Mesenchymal stem cell (in vitro differentiated cells and primary cell): ENCODE measurements around the gene ADCY5.

ENCODE experiments used
- DNase-seq: peaks from one replicate; pipeline ENCODE4 v3.0.0-alpha.2; 2013
- H2AFZ ChIP-seq: one replicate; pipeline ENCODE4 v1.6.1; 2013; ENCODE audit warnings: low read depth, mild to moderate bottlenecking, control low read depth, inconsistent platforms, low read length, moderate library complexity
- H2AK5ac ChIP-seq: 2 replicates; pipeline ENCODE4 v1.6.1; 2013; ENCODE audit warnings: low read length, moderate library complexity, mild to moderate bottlenecking, inconsistent platforms; ENCODE audit not compliant: severe bottlenecking
- H2BK120ac ChIP-seq: one replicate; pipeline ENCODE4 v1.6.1; 2013; ENCODE audit warnings: low read depth, mild to moderate bottlenecking, inconsistent platforms, low read length, moderate library complexity
- H2BK12ac ChIP-seq, 2 experiments: one replicate each; pipeline ENCODE4 v1.6.1; 2013; ENCODE audit warnings: inconsistent platforms in 2 of 2, low read length in 2 of 2, mild to moderate bottlenecking in 2 of 2, moderate library complexity in 2 of 2, control low read depth in 1 of 2
- H2BK15ac ChIP-seq: one replicate; pipeline ENCODE4 v1.6.1; 2013; ENCODE audit warnings: mild to moderate bottlenecking, low read depth, inconsistent platforms; ENCODE audit not compliant: poor library complexity, severe bottlenecking
- H2BK5ac ChIP-seq: 2 replicates; pipeline ENCODE4 v1.6.1; 2013; ENCODE audit warnings: low read depth, mild to moderate bottlenecking, low read length, control low read depth, inconsistent platforms; ENCODE audit not compliant: poor library complexity, severe bottlenecking
- H3K14ac ChIP-seq, 2 experiments: one replicate each; pipeline ENCODE4 v1.6.1; 2013; ENCODE audit warnings: inconsistent platforms in 2 of 2, low read length in 2 of 2, control low read depth in 1 of 2, mild to moderate bottlenecking in 1 of 2, moderate library complexity in 1 of 2
- H3K18ac ChIP-seq, 2 experiments: one replicate each; pipeline ENCODE4 v1.6.1; 2013; ENCODE audit warnings: inconsistent platforms in 2 of 2, low read length in 2 of 2, control low read depth in 1 of 2, low read depth in 1 of 2, mild to moderate bottlenecking in 1 of 2
- H3K23ac ChIP-seq, 2 experiments: one replicate each; pipeline ENCODE4 v1.6.1; 2013; ENCODE audit warnings: inconsistent platforms in 2 of 2, low read length in 2 of 2, mild to moderate bottlenecking in 2 of 2, moderate library complexity in 2 of 2, control low read depth in 1 of 2
- H3K27ac ChIP-seq: 2 replicates; pipeline ENCODE4 v1.5.1; 2013; ENCODE audit warnings: mild to moderate bottlenecking, moderate library complexity, low read length, control low read depth, inconsistent platforms; ENCODE audit not compliant: poor library complexity, severe bottlenecking
- H3K27me3 ChIP-seq, 2 experiments: 2 replicates each; pipeline versions ENCODE4 v1.6.1 to v1.7.0; 2013; ENCODE audit warnings: low read length in 2 of 2, mild to moderate bottlenecking in 2 of 2, moderate library complexity in 2 of 2, control low read depth in 1 of 2, inconsistent platforms in 1 of 2; ENCODE audit not compliant: control insufficient read depth in 1 of 2, insufficient read depth in 1 of 2
- H3K36me3 ChIP-seq, 2 experiments: 2 replicates each; pipeline versions ENCODE4 v1.6.1 to v1.7.0; 2013; ENCODE audit warnings: low read length in 2 of 2, control low read depth in 1 of 2, inconsistent platforms in 1 of 2, low read depth in 1 of 2, mild to moderate bottlenecking in 1 of 2; ENCODE audit not compliant: insufficient read depth in 2 of 2, control insufficient read depth in 1 of 2
- H3K4ac ChIP-seq, 2 experiments: one replicate each; pipeline ENCODE4 v1.6.1; 2013; ENCODE audit warnings: inconsistent platforms in 2 of 2, low read length in 2 of 2, mild to moderate bottlenecking in 2 of 2, moderate library complexity in 2 of 2, control low read depth in 1 of 2, low read depth in 1 of 2
- H3K4me1 ChIP-seq: 2 replicates; pipeline ENCODE4 v1.6.1; 2013; ENCODE audit warnings: low read depth, low read length, control low read depth; ENCODE audit not compliant: control insufficient read depth, insufficient read depth
- H3K4me2 ChIP-seq: 2 replicates; pipeline ENCODE4 v1.6.1; 2013; ENCODE audit warnings: low read length, mild to moderate bottlenecking, inconsistent platforms; ENCODE audit not compliant: poor library complexity, severe bottlenecking
- H3K4me3 ChIP-seq, 2 experiments: 2 replicates each; pipeline versions ENCODE4 v1.5.1 to v1.7.0; 2013; ENCODE audit warnings: low read length in 2 of 2, mild to moderate bottlenecking in 2 of 2, control low read depth in 1 of 2, low read depth in 1 of 2; ENCODE audit not compliant: insufficient read depth in 1 of 2
- H3K79me1 ChIP-seq: replicated peaks from 2 replicates; pipeline ENCODE4 v1.6.1; 2013; ENCODE audit warnings: mild to moderate bottlenecking, control low read depth, low read length, inconsistent platforms; ENCODE audit not compliant: poor library complexity, severe bottlenecking
- H3K9ac ChIP-seq: 2 replicates; pipeline ENCODE4 v1.7.0; 2013; ENCODE audit warnings: mild to moderate bottlenecking, low read length, moderate library complexity
- H3K9me3 ChIP-seq: 2 replicates; pipeline ENCODE4 v1.7.0; 2013; ENCODE audit warnings: mild to moderate bottlenecking, low read length; ENCODE audit not compliant: control insufficient read depth
- H4K8ac ChIP-seq: one replicate; pipeline ENCODE4 v1.6.1; 2013; ENCODE audit warnings: inconsistent platforms, mild to moderate bottlenecking, low read length, moderate library complexity
- H4K91ac ChIP-seq: one replicate; pipeline ENCODE4 v1.6.1; 2013; ENCODE audit warnings: mild to moderate bottlenecking, low read length, inconsistent platforms
- WGBS: methylation state at CpG from one replicate; pipeline ENCODE4 v1.1.7; 2013; ENCODE audit warnings: mixed read lengths; 5-methylcytosine and 5-hydroxymethylcytosine counted together

Gene ADCY5

GRCh38 chr3:123351501-123351900 is 97.4 kb downstream of the ADCY5 start:
- H3K27me3 ChIP-seq: peaks cover 74 to 87% of the 10 kb centered on the region in 2 experiments
- 56% methylated on average over 2 of the region's 4 CpGs for WGBS
- H4K91ac ChIP-seq: no peak overlapping the region
- no peak overlapping the region for H2BK120ac ChIP-seq
- no peak overlapping the region for H2BK5ac ChIP-seq
- no peak overlapping the region for H3K14ac ChIP-seq
- H2AFZ ChIP-seq: no peak overlapping the region
- no peak overlapping the region for H2BK12ac ChIP-seq
- H2BK15ac ChIP-seq: no peak overlapping the region
- peaks cover 4% of the 10 kb centered on the region for H3K9me3 ChIP-seq
- no peak overlapping the region for H3K9ac ChIP-seq
- no peak overlapping the region for H3K4ac ChIP-seq
- H3K23ac ChIP-seq: no peak overlapping the region
- no peak overlapping the region for H3K4me2 ChIP-seq
- no peaks in the 10 kb centered on the region for H3K36me3 ChIP-seq
- no peaks in the 10 kb centered on the region for H3K79me1 ChIP-seq
- no peak overlapping the region for H3K4me3 ChIP-seq
- H4K8ac ChIP-seq: no peak overlapping the region
- H3K4me1 ChIP-seq: peaks cover 17% of the 10 kb centered on the region
- H2AK5ac ChIP-seq: no peak overlapping the region
- H3K18ac ChIP-seq: no peak overlapping the region
- H3K27ac ChIP-seq: no peak overlapping the region
- DNase-seq: no peak

- H3K4me3 ChIP-seq: no peak overlapping the region
- no peak overlapping the region for H3K18ac ChIP-seq
- no peak overlapping the region for H2AFZ ChIP-seq
- 70% methylated on average over 5 of the region's 6 CpGs for WGBS
- H4K8ac ChIP-seq: no peak overlapping the region
- H2AK5ac ChIP-seq: no peak overlapping the region
- H3K27ac ChIP-seq: no peak overlapping the region
- H2BK12ac ChIP-seq: no peak overlapping the region
- peaks cover 79 to 89% of the 10 kb centered on the region in 2 experiments for H3K27me3 ChIP-seq
- no peak overlapping the region for H3K4ac ChIP-seq
- no peaks in the 10 kb centered on the region for H3K36me3 ChIP-seq
- H2BK15ac ChIP-seq: no peak overlapping the region
- DNase-seq: no peak
- H3K4me1 ChIP-seq: peaks cover 17% of the 10 kb centered on the region
- no peaks in the 10 kb centered on the region for H3K79me1 ChIP-seq
- H2BK5ac ChIP-seq: no peak overlapping the region
- no peak overlapping the region for H3K4me2 ChIP-seq
- no peak overlapping the region for H4K91ac ChIP-seq
- H2BK120ac ChIP-seq: no peak overlapping the region
- H3K23ac ChIP-seq: no peak overlapping the region
- H3K9ac ChIP-seq: no peak overlapping the region
- peaks cover 4% of the 10 kb centered on the region for H3K9me3 ChIP-seq
- no peak overlapping the region for H3K14ac ChIP-seq
Measured at GRCh38 chr3:123350971-123351370, 97.9 kb downstream of the ADCY5 start.

DNA sequence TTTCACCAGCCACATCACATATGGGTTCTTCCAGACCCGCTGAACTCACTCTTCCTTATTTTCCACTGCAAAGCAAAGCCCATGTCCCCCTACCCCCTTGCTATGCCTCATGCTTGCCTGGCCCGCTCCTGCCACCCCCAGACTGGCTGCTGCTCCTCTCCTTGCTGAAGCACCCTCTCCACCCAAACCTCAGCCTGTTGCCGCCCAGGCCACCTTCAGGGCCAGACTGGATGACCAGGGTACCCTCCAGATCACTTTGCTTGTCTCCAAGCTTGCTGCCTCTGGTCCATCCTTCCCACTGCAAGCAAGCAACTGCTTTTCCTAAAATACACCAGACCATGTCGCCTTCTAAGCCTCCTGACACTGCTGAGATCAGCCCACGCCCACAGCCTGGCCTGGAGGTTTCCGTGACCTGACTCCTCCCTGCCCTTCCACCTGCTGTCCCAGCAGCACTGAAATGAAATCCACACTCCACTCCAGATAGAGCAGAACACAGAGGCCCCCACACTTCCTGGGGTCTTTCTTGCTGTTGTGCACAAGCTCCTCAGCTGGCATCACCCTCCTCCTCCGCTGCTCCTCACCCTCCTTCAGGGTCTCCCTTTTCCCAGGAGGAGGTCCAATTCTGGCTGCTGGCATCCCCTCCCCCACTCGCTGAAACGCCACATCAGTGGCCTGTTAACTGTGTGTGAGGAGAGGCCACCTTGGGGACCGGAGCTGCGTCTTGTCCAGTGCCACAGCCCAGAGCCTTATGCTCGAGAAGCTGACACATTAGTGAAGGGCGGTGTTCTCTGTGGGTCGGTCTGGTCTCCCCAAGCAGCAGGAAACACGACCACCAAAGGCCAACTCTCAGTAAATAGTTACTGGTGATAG is 99.1 kb downstream of the ADCY5 start:
- Histone ChIP-seq H3K9me3 (peaks cover 2% of the 10 kb centered on the region), H3K36me3 (no peaks in the 10 kb centered on the region), H3K18ac (no peak overlapping the region), H2AK5ac (no peak overlapping the region), H3K23ac (no peak overlapping the region), H3K14ac (no peak overlapping the region), H3K27me3 (peaks cover 89 to 97% of the 10 kb centered on the region in 2 experiments), H3K79me1 (no peaks in the 10 kb centered on the region), H2BK120ac (no peak overlapping the region), H2BK5ac (no peak overlapping the region), H3K4me3 (no peak overlapping the region), H2AFZ (no peak overlapping the region), H4K91ac (no peak overlapping the region), H2BK12ac (no peak overlapping the region), H3K9ac (no peak overlapping the region), H2BK15ac (no peak overlapping the region), H3K4me2 (no peak overlapping the region), H3K4me1 (peaks cover 22% of the 10 kb centered on the region), H3K4ac (no peak overlapping the region), H4K8ac (no peak overlapping the region), H3K27ac (no peak overlapping the region)
- 81% methylated on average over 13 of the region's 15 CpGs for WGBS
- DNase-seq: no peak

- Histone ChIP-seq H2BK15ac (no peak overlapping the region), H3K36me3 (no peaks in the 10 kb centered on the region), H3K4ac (no peak overlapping the region), H3K27ac (no peak overlapping the region), H3K4me1 (peaks cover 27% of the 10 kb centered on the region), H4K8ac (no peak overlapping the region), H3K9ac (no peak overlapping the region), H3K4me3 (no peak overlapping the region), H2AFZ (no peak overlapping the region), H4K91ac (no peak overlapping the region), H3K18ac (no peak overlapping the region), H2BK12ac (no peak overlapping the region), H3K23ac (no peak overlapping the region), H2BK5ac (no peak overlapping the region), H3K9me3 (no peaks in the 10 kb centered on the region), H3K14ac (no peak overlapping the region), H2BK120ac (no peak overlapping the region), H3K4me2 (no peak overlapping the region), H3K27me3 (peaks cover 86 to 91% of the 10 kb centered on the region in 2 experiments), H3K79me1 (no peaks in the 10 kb centered on the region), H2AK5ac (no peak overlapping the region)
- WGBS: 79% methylated on average over 9 of the region's 9 CpGs
- no peak for DNase-seq
Measured at GRCh38 chr3:123349201-123349535, 99.7 kb downstream of the ADCY5 start.
